Measurements from ENCODE around the gene INCA1.

DNA sequence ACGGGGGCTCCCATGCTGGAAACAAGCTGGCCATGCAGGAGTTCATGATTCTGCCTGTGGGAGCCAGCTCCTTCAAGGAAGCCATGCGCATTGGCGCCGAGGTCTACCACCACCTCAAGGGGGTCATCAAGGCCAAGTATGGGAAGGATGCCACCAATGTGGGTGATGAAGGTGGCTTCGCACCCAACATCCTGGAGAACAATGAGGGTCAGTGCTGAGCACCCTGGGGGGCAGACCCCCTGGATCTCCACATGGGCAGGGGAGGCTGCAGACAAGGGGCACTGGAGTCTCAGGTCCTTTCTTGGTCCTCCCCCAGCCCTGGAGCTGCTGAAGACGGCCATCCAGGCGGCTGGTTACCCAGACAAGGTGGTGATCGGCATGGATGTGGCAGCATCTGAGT lies 42.2 kb downstream of the INCA1 start:
- TF ChIP-seq, protein P1, sequence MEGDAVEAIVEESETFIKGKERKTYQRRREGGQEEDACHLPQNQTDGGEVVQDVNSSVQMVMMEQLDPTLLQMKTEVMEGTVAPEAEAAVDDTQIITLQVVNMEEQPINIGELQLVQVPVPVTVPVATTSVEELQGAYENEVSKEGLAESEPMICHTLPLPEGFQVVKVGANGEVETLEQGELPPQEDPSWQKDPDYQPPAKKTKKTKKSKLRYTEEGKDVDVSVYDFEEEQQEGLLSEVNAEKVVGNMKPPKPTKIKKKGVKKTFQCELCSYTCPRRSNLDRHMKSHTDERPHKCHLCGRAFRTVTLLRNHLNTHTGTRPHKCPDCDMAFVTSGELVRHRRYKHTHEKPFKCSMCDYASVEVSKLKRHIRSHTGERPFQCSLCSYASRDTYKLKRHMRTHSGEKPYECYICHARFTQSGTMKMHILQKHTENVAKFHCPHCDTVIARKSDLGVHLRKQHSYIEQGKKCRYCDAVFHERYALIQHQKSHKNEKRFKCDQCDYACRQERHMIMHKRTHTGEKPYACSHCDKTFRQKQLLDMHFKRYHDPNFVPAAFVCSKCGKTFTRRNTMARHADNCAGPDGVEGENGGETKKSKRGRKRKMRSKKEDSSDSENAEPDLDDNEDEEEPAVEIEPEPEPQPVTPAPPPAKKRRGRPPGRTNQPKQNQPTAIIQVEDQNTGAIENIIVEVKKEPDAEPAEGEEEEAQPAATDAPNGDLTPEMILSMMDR (IDR thresholded peaks at IDR 0.05): no peak
- no peak for TF ChIP-seq POLR2A (IDR thresholded peaks at IDR 0.05)
